BE2C (cell line): Measurements from ENCODE around the gene POU2AF1.
"Not testable (repeated sequence)": the region's sequence is repeated elsewhere in the genome, so short reads cannot be mapped to it uniquely, and the experiment has no call there.

ENCODE experiments used
- DNase-seq: peaks from one replicate; pipeline ENCODE4 v3.0.0-alpha.2; 2020
- H3K27me3 ChIP-seq: fragments of 250-450 bp; sonication (Bioruptor Pico); 2 replicates; pipeline ENCODE4 v1.5.1; 2020; ENCODE audit warnings: mild to moderate bottlenecking
- H3K36me3 ChIP-seq: fragments of 250-450 bp; sonication (Bioruptor Pico); 2 replicates; pipeline ENCODE4 v1.5.1; 2020; ENCODE audit warnings: mild to moderate bottlenecking
- H3K4me1 ChIP-seq: fragments of 250-450 bp; sonication (Bioruptor Pico); 2 replicates; pipeline ENCODE4 v1.5.1; 2020
- H3K4me3 ChIP-seq: 2 replicates; pipeline ENCODE4 v1.5.1; 2011; ENCODE audit warnings: low read depth, low read length
- H3K9me3 ChIP-seq: fragments of 250-450 bp; sonication (Bioruptor Pico); 2 replicates; pipeline ENCODE4 v1.5.1; 2020
- CTCF ChIP-seq: IDR thresholded peaks from 2 replicates; pipeline ENCODE4 v1.5.1; 2012; ENCODE audit warnings: mild to moderate bottlenecking, low read depth, low read length

The POU2AF1 gene

GRCh38 chr11:111400595-111400994 lies 21.5 kb upstream of the POU2AF1 start:
- Histone ChIP-seq H3K9me3 (no peaks in the 10 kb centered on the region), H3K27me3 (peaks cover 10% of the 10 kb centered on the region; the same call in 1 of the 2 replicates), H3K4me1 (no peaks in the 10 kb centered on the region), H3K36me3 (no peaks in the 10 kb centered on the region), H3K4me3 (no peak overlapping the region)
- no peak for TF ChIP-seq CTCF
- no peak for DNase-seq

- Histone ChIP-seq H3K36me3 (no peaks in the 10 kb centered on the region), H3K27me3 (peaks cover 10% of the 10 kb centered on the region; the same call in 1 of the 2 replicates), H3K9me3 (no peaks in the 10 kb centered on the region), H3K4me3 (no peak overlapping the region), H3K4me1 (no peaks in the 10 kb centered on the region)
- no peak for DNase-seq
- TF ChIP-seq CTCF, result no peak
Measured at GRCh38 chr11:111399187-111400031, 20.3 kb upstream of the POU2AF1 start.

GRCh38 chr11:111397034-111397433 lies 18.0 kb upstream of the POU2AF1 start:
- H3K36me3 ChIP-seq, result no peaks in the 10 kb centered on the region
- no peak for TF ChIP-seq CTCF
- H3K9me3 ChIP-seq, result no peaks in the 10 kb centered on the region
- no peak overlapping the region for H3K4me3 ChIP-seq
- no peaks in the 10 kb centered on the region for H3K4me1 ChIP-seq
- H3K27me3 ChIP-seq, result peaks cover 10% of the 10 kb centered on the region; the same call in 1 of the 2 replicates
- DNase-seq, result no peak

- Histone ChIP-seq H3K4me3 (no peak overlapping the region), H3K4me1 (no peaks in the 10 kb centered on the region), H3K9me3 (no peaks in the 10 kb centered on the region), H3K27me3 (peaks cover 10% of the 10 kb centered on the region; the same call in 1 of the 2 replicates), H3K36me3 (no peaks in the 10 kb centered on the region)
- no peak for TF ChIP-seq CTCF
- no peak for DNase-seq
Measured at GRCh38 chr11:111395749-111396148, 16.7 kb upstream of the POU2AF1 start.

- no peak for DNase-seq
- no peak overlapping the region for H3K4me3 ChIP-seq
- H3K4me1 ChIP-seq, result no peaks in the 10 kb centered on the region
- no peaks in the 10 kb centered on the region for H3K9me3 ChIP-seq
- no peak for TF ChIP-seq CTCF
- peaks cover 7% of the 10 kb centered on the region; the same call in 1 of the 2 replicates for H3K27me3 ChIP-seq
- no peaks in the 10 kb centered on the region for H3K36me3 ChIP-seq
Measured at GRCh38 chr11:111395081-111395480, 16.0 kb upstream of the POU2AF1 start.

- not testable (repeated sequence) for DNase-seq
Measured at GRCh38 chr11:111394147-111394546, 15.1 kb upstream of the POU2AF1 start.

More at GRCh38 chr11:111394147-111394546, 15.1 kb upstream of the POU2AF1 start:
- H3K4me1 ChIP-seq, H3K36me3 ChIP-seq, H3K9me3 ChIP-seq, H3K27me3 ChIP-seq, H3K4me3 ChIP-seq: not testable (repeated sequence)
